ENCODE results near the gene PCMTD2.

PCMTD2 gene

DNA sequence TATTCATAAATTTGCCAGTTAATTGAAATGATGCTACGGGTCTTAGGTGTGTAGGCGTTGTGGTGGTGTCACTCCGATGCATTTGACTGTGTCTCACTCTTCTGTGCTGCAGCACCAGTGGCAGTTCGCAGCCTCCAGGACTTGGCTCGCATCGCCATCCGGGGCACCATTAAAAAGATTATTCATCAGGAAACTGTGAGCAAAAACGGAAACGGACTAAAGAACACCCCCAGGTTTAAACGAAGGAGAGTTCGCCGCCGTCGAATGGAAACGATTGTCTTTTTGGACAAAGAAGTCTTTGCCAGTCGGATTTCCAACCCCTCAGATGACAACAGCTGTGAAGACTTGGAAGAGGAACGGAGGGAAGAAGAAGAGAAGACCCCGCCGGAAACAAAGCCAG lies 17.6 kb downstream of the PCMTD2 start:
- no peak overlapping the region for H3K4me3 ChIP-seq (ENCODE audit: low read length)
- TF ChIP-seq, protein P1, sequence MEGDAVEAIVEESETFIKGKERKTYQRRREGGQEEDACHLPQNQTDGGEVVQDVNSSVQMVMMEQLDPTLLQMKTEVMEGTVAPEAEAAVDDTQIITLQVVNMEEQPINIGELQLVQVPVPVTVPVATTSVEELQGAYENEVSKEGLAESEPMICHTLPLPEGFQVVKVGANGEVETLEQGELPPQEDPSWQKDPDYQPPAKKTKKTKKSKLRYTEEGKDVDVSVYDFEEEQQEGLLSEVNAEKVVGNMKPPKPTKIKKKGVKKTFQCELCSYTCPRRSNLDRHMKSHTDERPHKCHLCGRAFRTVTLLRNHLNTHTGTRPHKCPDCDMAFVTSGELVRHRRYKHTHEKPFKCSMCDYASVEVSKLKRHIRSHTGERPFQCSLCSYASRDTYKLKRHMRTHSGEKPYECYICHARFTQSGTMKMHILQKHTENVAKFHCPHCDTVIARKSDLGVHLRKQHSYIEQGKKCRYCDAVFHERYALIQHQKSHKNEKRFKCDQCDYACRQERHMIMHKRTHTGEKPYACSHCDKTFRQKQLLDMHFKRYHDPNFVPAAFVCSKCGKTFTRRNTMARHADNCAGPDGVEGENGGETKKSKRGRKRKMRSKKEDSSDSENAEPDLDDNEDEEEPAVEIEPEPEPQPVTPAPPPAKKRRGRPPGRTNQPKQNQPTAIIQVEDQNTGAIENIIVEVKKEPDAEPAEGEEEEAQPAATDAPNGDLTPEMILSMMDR (IDR thresholded peaks at IDR 0.05; ENCODE audit: insufficient read depth, low read depth, low read length, missing control alignments), result no peak
- DNase-seq (ENCODE audit: low read depth), result no peak

DNA sequence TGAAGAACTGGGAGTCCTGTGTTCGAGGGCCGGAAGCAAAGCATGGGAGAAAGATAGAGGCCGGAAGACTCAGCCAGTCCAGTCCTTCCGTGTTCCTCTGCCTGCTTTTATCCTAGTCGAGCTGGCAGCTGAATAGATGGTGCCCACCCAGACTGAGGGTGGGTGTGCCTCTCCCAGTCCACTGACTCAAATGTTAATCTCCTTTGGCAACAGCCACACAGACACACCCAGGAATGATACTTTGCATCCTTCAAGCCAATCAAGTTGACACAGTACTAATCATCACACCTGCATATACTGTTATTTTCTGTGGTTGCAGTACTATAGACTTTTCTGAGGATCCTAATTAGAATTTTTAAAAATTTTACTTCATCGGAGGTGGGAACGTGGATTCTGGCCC lies 21.3 kb downstream of the PCMTD2 start:
- no peak overlapping the region for H3K4me3 ChIP-seq (ENCODE audit: low read length)
- no peak for DNase-seq (ENCODE audit: low read depth)

GRCh38 chr20:64277571-64278316 lies 22.2 kb downstream of the PCMTD2 start:
- TF ChIP-seq, protein P1 (IDR thresholded peaks at IDR 0.05; ENCODE audit: insufficient read depth, low read depth, low read length, missing control alignments), result no peak
- no peak overlapping the region for H3K4me3 ChIP-seq (ENCODE audit: low read length)
- DNase-seq (ENCODE audit: low read depth), result no peak

More for the DNA sequence above, 21.3 kb downstream of the PCMTD2 start:
- TF ChIP-seq, protein P1 (IDR thresholded peaks at IDR 0.05; ENCODE audit: insufficient read depth, low read depth, low read length, missing control alignments), result no peak

DNA sequence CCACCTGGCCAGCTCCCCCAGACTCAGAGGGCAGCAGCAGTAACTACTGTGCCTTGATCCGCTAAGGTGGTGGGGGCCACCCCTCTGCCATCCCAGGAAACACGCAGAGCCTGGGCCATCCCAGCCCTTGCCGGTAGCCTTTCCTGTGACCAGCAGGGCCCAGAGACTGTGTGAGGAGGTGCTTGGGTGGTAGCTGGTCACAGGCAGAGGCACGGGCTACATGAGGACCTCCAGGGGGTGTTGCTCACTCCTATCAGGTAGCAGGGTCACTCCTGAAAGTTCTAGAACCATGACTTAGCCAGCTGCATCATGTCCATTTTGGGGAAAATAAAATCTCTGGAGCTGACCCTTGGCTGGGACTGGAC lies 22.8 kb downstream of the PCMTD2 start:
- H3K4me3 ChIP-seq (ENCODE audit: low read length), result no peak overlapping the region
- no peak for DNase-seq (ENCODE audit: low read depth)
- TF ChIP-seq, protein P1 (IDR thresholded peaks at IDR 0.05; ENCODE audit: insufficient read depth, low read depth, low read length, missing control alignments), result no peak

DNA sequence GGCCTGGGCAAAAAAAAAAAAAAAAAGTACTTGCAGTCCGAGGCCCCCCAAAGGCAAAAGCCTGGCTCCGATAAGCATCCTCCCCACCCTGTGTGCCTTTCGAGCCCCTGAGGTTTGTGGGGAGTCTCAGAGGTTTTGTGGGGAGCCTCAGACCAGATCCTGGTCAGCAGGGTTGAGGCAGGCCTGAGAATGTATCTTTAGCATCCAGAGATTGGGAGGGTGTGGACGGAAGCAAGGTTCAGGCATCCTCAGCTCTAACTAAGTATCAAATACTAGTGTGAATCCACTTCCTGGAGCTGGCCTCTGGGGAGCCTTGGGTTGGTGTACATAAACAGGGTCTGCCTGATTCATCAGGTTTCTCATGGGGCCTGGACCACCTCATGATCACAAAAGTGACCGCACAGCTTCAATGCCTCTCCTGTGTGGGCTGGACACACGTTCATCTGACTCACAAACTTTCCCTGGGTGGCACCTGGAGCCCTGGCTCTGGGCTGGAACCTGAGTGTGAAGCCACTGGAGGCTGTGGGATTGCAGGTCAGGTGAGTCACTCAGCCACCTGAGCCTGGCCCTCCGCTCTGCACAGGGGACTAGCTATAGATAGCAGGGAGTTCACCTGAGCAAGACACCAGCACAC lies 24.4 kb downstream of the PCMTD2 start:
- TF ChIP-seq, protein P1 (IDR thresholded peaks at IDR 0.05; ENCODE audit: insufficient read depth, low read depth, low read length, missing control alignments), result no peak
- H3K4me3 ChIP-seq (ENCODE audit: low read length), result no peak overlapping the region
- no peak for DNase-seq (ENCODE audit: low read depth)

DNA sequence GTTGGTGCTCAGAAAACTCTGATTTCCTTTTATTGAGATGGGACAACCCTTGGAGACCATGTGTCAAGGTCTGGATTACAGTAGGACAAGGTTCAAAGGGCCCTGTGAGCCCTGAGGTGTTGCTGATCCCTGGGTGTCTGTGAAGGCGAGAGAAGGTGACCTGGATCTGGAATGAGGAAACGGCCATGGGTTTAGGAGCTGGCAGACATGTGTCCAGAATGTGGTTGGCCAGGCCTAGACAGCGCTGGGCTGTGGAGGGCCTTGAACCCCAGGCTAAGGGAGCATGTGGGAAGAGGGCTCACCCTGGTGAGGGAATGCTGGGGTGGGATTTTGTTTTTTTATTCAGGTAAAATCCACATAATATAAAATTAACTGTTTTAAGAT lies 24.9 kb downstream of the PCMTD2 start:
- DNase-seq (ENCODE audit: low read depth), result no peak
- TF ChIP-seq, protein P1 (IDR thresholded peaks at IDR 0.05; ENCODE audit: insufficient read depth, low read depth, low read length, missing control alignments), result no peak
- no peak overlapping the region for H3K4me3 ChIP-seq (ENCODE audit: low read length)

- no peak overlapping the region for H3K4me3 ChIP-seq (ENCODE audit: low read length)
- DNase-seq (ENCODE audit: low read depth), result no peak
- TF ChIP-seq, protein P1 (IDR thresholded peaks at IDR 0.05; ENCODE audit: insufficient read depth, low read depth, low read length, missing control alignments), result no peak
Observed at GRCh38 chr20:64283646-64284045, 28.1 kb downstream of the PCMTD2 start.
